ENCODE results near the gene PEX10.

Gene PEX10

GRCh38 chr1:2399890-2400575 is 12.3 kb downstream of the PEX10 start:
- ChIA-PET CTCF (interaction anchor here (0.6 to 1.9 kb wide), 3 partner anchors 18 to 986 kb away, joined by 3 to 6 read pairs (median 3); partner anchors contain the start of gene FAAP20), POLR2A (interaction anchor here (1.0 to 1.1 kb wide), 2 partner anchors 8 to 195 kb away, joined by 3 read pairs; partner anchors contain the start of genes MORN1 and RER1)
- TF ChIP-seq CTCF (IDR thresholded peaks at IDR 0.05; ENCODE audit: insufficient read depth, low read length, missing control alignments) = no peak
- no peak overlapping the region for H3K4me3 ChIP-seq (ENCODE audit: low read depth, low read length)
- no peak for DNase-seq (ENCODE audit: low read depth, low spot score)

GRCh38 chr1:2398871-2399270 is 13.5 kb downstream of the PEX10 start:
- no peak for TF ChIP-seq CTCF (IDR thresholded peaks at IDR 0.05; ENCODE audit: insufficient read depth, low read length, missing control alignments)
- no peak for DNase-seq (ENCODE audit: low read depth, low spot score)
- no peak overlapping the region for H3K4me3 ChIP-seq (ENCODE audit: low read depth, low read length)
- ChIA-PET POLR2A (interaction anchor here (1.1 kb wide), 1 partner anchor 194 kb away, joined by 3 read pairs; no protein-coding TSS in a partner anchor), CTCF (interaction anchor here (1.0 to 1.9 kb wide), 3 partner anchors 17 to 204 kb away, joined by 3 to 6 read pairs (median 3); partner anchors contain the start of gene FAAP20)

GRCh38 chr1:2397007-2397679 is 15.2 kb downstream of the PEX10 start:
- no peak for TF ChIP-seq CTCF (IDR thresholded peaks at IDR 0.05; ENCODE audit: insufficient read depth, low read length, missing control alignments)
- CTCF ChIA-PET = interaction anchor here (0.6 to 1.4 kb wide), 4 partner anchors 13 to 202 kb away, joined by 3 to 7 read pairs (median 6); partner anchors contain the start of gene FAAP20
- POLR2A ChIA-PET = interaction anchor here (1.6 kb wide), 1 partner anchor 202 kb away, joined by 3 read pairs; the partner anchor contains the start of gene FAAP20
- no peak overlapping the region for H3K4me3 ChIP-seq (ENCODE audit: low read depth, low read length)
- no peak for DNase-seq (ENCODE audit: low read depth, low spot score)

GRCh38 chr1:2396476-2396875 is 15.9 kb downstream of the PEX10 start:
- ChIA-PET CTCF (interaction anchor here (1.0 to 1.4 kb wide), 4 partner anchors 15 to 202 kb away, joined by 4 to 7 read pairs (median 6); partner anchors contain the start of gene FAAP20), POLR2A (interaction anchor here (1.3 to 1.6 kb wide), 2 partner anchors 10 to 202 kb away, joined by 3 read pairs; partner anchors contain the start of gene FAAP20)
- no peak for DNase-seq (ENCODE audit: low read depth, low spot score)
- H3K4me3 ChIP-seq (ENCODE audit: low read depth, low read length) = no peak overlapping the region
- no peak for TF ChIP-seq CTCF (IDR thresholded peaks at IDR 0.05; ENCODE audit: insufficient read depth, low read length, missing control alignments)

- POLR2A ChIA-PET = interaction anchor here (1.3 to 1.6 kb wide), 2 partner anchors 11 to 201 kb away, joined by 3 read pairs; partner anchors contain the start of gene FAAP20
- CTCF ChIA-PET = interaction anchor here (1.0 to 1.4 kb wide), 2 partner anchors 15 to 152 kb away, joined by 5 to 7 read pairs; no protein-coding TSS in a partner anchor
- no peak for TF ChIP-seq CTCF (IDR thresholded peaks at IDR 0.05; ENCODE audit: insufficient read depth, low read length, missing control alignments)
- no peak overlapping the region for H3K4me3 ChIP-seq (ENCODE audit: low read depth, low read length)
- DNase-seq (ENCODE audit: low read depth, low spot score) = no peak
Observed at GRCh38 chr1:2396059-2396458, 16.3 kb downstream of the PEX10 start.

All from AG04449 (cell line).